K562 (cell line): Measurements from ENCODE around the gene BNIP5. TPM values are rescaled to one million over a fixed set of nuclear protein-coding genes. Genes with fewer than 3 reads are reported as not detected.

Experiments
- CBX5 ChIP-seq: IDR thresholded peaks from 2 replicates; pipeline ENCODE4 v1.6.1; 2014; ENCODE audit warnings: low read depth, borderline replicate concordance
- JUND ChIP-seq, 2 experiments: IDR thresholded peaks; 2 replicates in 1 of 2; 3 replicates in 1 of 2; pipeline ENCODE4 v1.6.1; 2011; ENCODE audit warnings: borderline replicate concordance in 2 of 2, low read depth in 2 of 2, low read length in 2 of 2, improper control_type of control experiment in 1 of 2, missing biosample characterization in 1 of 2, missing genetic modification characterization in 1 of 2, missing genetic modification reagents in 1 of 2
- NCOA6 ChIP-seq: fragments of 450-650 bp; IDR thresholded peaks from 2 replicates; pipeline ENCODE4 v1.6.1; 2017; ENCODE audit warnings: mild to moderate bottlenecking
- RCOR1 ChIP-seq, 2 experiments: IDR thresholded peaks; 2 replicates each; pipeline ENCODE4 v1.6.1; 2012; ENCODE audit warnings: low read depth in 2 of 2, low read length in 2 of 2, borderline replicate concordance in 1 of 2, improper control_type of control experiment in 1 of 2
- STAG1 ChIP-seq: sonication (generic); formaldehyde crosslinking; IDR thresholded peaks from 2 replicates; pipeline ENCODE4 v1.5.0; 2020; ENCODE audit warnings: missing genetic modification reagents, borderline replicate concordance
- TEAD4 ChIP-seq, 2 experiments: sonication (generic) in 1 of 2; formaldehyde crosslinking in 1 of 2; IDR thresholded peaks; 2 replicates each; pipeline versions ENCODE4 v1.6.1 to v1.8.0; 2012 to 2022; ENCODE audit warnings: borderline replicate concordance in 1 of 2, inconsistent platforms in 1 of 2, low read length in 1 of 2, mild to moderate bottlenecking in 1 of 2, missing genetic modification reagents in 1 of 2
- ZC3H11A ChIP-seq: IDR thresholded peaks from 2 replicates; pipeline ENCODE4 v1.6.1; 2012; ENCODE audit warnings: low read depth, low read length, improper control_type of control experiment
- ZNF445 ChIP-seq: fragments of 250-450 bp; sonication (Bioruptor Pico); IDR thresholded peaks from 2 replicates; pipeline ENCODE4 v1.4.0; 2020; ENCODE audit warnings: low read depth, mild to moderate bottlenecking, moderate library complexity
- polyA plus RNA-seq, 8 experiments: library from polyadenylated mRNA; depleted of rRNA in 4 of 8; stranded (reverse) in 5 of 8; unstranded in 3 of 8; fragments of >200 nt; fragmentation: Nextera tagmentation in 2 of 8; fragmentation: Illumina TruSeq in 1 of 8; extraction: Ambion mirVana in 2 of 8; extraction: Trizol in 1 of 8; gene quantifications; 2 replicates each; pipeline versions ENCODE4 v1.2.1 to v1.2.3, GENCODE V29; 2011 to 2014; ENCODE audit warnings: inconsistent platforms in 1 of 8, missing spikeins in 1 of 8
- total RNA-seq, 7 experiments: library from RNA; depleted of rRNA in 6 of 7; stranded (reverse); fragments of >200 nt in 6 of 7; fragmentation: Illumina TruSeq in 2 of 7; extraction: Trizol in 2 of 7; gene quantifications; 2 replicates each; pipeline versions ENCODE4 v1.2.1 to v1.2.3, GENCODE V29; 2011 to 2021; ENCODE audit warnings: low replicate concordance in 1 of 7
- TF ChIP-seq, protein P1 (sequence below), 2 experiments: fragments of 450-650 bp; IDR thresholded peaks; 2 replicates each; pipeline ENCODE4 v1.6.1; 2016
- TF ChIP-seq, protein P2 (sequence below): fragments of 450-650 bp; IDR thresholded peaks from 2 replicates; pipeline ENCODE4 v1.6.1; 2017; ENCODE audit warnings: antibody characterized with exemption, mild to moderate bottlenecking
- TF ChIP-seq, protein P3 (sequence below): sonication (generic); formaldehyde crosslinking; IDR thresholded peaks from 2 replicates; pipeline ENCODE4 v1.8.0; 2023; ENCODE audit warnings: missing genetic modification reagents, mild to moderate bottlenecking, borderline replicate concordance
- TF ChIP-seq, protein P4 (sequence below): fragments of 250-450 bp; sonication (Bioruptor Pico); IDR thresholded peaks from 2 replicates; pipeline ENCODE4 v1.8.0; 2021; ENCODE audit warnings: mild to moderate bottlenecking, moderate library complexity

BNIP5 gene
- total and polyA plus RNA-seq, 9 of the 15 experiments (the other 6 are each of a cell fraction or from before 2014, with no cell fraction given), result not detected

DNA sequence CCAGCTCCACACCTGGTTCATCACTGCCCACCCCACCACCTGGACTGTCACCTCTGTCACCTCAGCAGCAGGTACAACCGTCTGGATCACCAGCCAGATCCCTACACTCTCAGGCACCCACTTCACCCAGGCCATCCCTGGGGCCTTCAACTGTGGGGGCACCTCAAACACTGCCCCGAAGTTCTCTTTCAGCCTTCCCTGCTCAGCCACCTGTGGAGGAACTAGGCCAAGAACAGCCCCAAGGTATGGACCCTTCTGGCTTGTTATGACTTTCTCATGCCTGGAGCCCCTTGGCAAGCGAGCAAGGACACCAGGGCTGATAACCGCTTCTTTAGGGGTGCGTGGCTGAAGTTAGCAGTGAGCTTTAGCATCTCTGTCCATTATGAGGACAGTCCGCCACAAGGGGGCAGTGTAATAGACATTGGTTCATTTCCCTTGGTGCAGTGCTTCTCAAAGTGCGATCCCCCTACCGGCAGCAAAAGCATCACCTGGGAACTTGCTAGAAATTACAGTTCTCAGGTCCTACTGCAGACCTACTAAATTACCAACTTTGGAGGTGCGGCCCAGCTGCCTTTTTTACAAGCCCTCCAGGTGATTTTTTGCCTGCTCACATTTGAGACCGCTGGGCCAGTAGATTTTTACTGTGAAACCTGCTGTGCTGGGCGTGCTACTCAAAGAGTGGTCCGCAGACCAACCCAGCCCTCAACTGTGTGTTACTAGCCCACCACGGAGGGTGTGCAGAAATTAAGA is 34.3 kb downstream of the BNIP5 start (continued):
- TF ChIP-seq JUND (IDR thresholded peaks at IDR 0.05; ENCODE audit: borderline replicate concordance, low read depth, low read length), result peak; percentile 71
- TF ChIP-seq JUND (tag; IDR thresholded peaks at IDR 0.05; ENCODE audit: borderline replicate concordance, low read depth, low read length), result no peak; the same call in 2 of the 3 replicates
- peak; percentile 50; the same call in 1 of the 2 replicates for TF ChIP-seq TEAD4 (IDR thresholded peaks at IDR 0.05; ENCODE audit: low read length)
- TF ChIP-seq TEAD4 (CRISPR knock-in tag; IDR thresholded peaks at IDR 0.05; ENCODE audit: borderline replicate concordance), result no peak
- TF ChIP-seq, protein P1, sequence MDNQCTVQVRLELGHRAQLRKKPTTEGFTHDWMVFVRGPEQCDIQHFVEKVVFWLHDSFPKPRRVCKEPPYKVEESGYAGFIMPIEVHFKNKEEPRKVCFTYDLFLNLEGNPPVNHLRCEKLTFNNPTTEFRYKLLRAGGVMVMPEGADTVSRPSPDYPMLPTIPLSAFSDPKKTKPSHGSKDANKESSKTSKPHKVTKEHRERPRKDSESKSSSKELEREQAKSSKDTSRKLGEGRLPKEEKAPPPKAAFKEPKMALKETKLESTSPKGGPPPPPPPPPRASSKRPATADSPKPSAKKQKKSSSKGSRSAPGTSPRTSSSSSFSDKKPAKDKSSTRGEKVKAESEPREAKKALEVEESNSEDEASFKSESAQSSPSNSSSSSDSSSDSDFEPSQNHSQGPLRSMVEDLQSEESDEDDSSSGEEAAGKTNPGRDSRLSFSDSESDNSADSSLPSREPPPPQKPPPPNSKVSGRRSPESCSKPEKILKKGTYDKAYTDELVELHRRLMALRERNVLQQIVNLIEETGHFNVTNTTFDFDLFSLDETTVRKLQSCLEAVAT (IDR thresholded peaks at IDR 0.05), result peak in 1 of 2 experiments; percentile 89; a peak in 2 of 4 replicates
- TF ChIP-seq CBX5, result no peak
- TF ChIP-seq, protein P2, sequence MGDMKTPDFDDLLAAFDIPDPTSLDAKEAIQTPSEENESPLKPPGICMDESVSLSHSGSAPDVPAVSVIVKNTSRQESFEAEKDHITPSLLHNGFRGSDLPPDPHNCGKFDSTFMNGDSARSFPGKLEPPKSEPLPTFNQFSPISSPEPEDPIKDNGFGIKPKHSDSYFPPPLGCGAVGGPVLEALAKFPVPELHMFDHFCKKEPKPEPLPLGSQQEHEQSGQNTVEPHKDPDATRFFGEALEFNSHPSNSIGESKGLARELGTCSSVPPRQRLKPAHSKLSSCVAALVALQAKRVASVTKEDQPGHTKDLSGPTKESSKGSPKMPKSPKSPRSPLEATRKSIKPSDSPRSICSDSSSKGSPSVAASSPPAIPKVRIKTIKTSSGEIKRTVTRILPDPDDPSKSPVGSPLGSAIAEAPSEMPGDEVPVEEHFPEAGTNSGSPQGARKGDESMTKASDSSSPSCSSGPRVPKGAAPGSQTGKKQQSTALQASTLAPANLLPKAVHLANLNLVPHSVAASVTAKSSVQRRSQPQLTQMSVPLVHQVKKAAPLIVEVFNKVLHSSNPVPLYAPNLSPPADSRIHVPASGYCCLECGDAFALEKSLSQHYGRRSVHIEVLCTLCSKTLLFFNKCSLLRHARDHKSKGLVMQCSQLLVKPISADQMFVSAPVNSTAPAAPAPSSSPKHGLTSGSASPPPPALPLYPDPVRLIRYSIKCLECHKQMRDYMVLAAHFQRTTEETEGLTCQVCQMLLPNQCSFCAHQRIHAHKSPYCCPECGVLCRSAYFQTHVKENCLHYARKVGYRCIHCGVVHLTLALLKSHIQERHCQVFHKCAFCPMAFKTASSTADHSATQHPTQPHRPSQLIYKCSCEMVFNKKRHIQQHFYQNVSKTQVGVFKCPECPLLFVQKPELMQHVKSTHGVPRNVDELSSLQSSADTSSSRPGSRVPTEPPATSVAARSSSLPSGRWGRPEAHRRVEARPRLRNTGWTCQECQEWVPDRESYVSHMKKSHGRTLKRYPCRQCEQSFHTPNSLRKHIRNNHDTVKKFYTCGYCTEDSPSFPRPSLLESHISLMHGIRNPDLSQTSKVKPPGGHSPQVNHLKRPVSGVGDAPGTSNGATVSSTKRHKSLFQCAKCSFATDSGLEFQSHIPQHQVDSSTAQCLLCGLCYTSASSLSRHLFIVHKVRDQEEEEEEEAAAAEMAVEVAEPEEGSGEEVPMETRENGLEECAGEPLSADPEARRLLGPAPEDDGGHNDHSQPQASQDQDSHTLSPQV, result no peak
- TF ChIP-seq STAG1 (CRISPR knock-in tag), result peak; percentile 57; the same call in 1 of the 2 replicates
- TF ChIP-seq, protein P3, sequence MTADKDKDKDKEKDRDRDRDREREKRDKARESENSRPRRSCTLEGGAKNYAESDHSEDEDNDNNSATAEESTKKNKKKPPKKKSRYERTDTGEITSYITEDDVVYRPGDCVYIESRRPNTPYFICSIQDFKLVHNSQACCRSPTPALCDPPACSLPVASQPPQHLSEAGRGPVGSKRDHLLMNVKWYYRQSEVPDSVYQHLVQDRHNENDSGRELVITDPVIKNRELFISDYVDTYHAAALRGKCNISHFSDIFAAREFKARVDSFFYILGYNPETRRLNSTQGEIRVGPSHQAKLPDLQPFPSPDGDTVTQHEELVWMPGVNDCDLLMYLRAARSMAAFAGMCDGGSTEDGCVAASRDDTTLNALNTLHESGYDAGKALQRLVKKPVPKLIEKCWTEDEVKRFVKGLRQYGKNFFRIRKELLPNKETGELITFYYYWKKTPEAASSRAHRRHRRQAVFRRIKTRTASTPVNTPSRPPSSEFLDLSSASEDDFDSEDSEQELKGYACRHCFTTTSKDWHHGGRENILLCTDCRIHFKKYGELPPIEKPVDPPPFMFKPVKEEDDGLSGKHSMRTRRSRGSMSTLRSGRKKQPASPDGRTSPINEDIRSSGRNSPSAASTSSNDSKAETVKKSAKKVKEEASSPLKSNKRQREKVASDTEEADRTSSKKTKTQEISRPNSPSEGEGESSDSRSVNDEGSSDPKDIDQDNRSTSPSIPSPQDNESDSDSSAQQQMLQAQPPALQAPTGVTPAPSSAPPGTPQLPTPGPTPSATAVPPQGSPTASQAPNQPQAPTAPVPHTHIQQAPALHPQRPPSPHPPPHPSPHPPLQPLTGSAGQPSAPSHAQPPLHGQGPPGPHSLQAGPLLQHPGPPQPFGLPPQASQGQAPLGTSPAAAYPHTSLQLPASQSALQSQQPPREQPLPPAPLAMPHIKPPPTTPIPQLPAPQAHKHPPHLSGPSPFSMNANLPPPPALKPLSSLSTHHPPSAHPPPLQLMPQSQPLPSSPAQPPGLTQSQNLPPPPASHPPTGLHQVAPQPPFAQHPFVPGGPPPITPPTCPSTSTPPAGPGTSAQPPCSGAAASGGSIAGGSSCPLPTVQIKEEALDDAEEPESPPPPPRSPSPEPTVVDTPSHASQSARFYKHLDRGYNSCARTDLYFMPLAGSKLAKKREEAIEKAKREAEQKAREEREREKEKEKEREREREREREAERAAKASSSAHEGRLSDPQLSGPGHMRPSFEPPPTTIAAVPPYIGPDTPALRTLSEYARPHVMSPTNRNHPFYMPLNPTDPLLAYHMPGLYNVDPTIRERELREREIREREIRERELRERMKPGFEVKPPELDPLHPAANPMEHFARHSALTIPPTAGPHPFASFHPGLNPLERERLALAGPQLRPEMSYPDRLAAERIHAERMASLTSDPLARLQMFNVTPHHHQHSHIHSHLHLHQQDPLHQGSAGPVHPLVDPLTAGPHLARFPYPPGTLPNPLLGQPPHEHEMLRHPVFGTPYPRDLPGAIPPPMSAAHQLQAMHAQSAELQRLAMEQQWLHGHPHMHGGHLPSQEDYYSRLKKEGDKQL, result no peak
- no peak for TF ChIP-seq NCOA6
- TF ChIP-seq ZC3H11A, result peak; percentile 74; the same call in 1 of the 2 replicates
- TF ChIP-seq RCOR1 (IDR thresholded peaks at IDR 0.05; ENCODE audit: borderline replicate concordance in 1 of 2, low read depth in 2 of 2, low read length in 2 of 2), result peak; percentile 30 to 93; a peak in 3 of 4 replicates
- TF ChIP-seq, protein P4, sequence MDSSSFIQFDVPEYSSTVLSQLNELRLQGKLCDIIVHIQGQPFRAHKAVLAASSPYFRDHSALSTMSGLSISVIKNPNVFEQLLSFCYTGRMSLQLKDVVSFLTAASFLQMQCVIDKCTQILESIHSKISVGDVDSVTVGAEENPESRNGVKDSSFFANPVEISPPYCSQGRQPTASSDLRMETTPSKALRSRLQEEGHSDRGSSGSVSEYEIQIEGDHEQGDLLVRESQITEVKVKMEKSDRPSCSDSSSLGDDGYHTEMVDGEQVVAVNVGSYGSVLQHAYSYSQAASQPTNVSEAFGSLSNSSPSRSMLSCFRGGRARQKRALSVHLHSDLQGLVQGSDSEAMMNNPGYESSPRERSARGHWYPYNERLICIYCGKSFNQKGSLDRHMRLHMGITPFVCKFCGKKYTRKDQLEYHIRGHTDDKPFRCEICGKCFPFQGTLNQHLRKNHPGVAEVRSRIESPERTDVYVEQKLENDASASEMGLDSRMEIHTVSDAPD, result no peak
- no peak for TF ChIP-seq ZNF445 (CRISPR knock-in tag)
